Germinal center (tissue), 1 donor: ENCODE measurements around the gene DNAJC21.

Experiments
- DNase-seq: peaks from one replicate; pipeline ENCODE4 v3.0.0; 2012; ENCODE audit warnings: mixed read lengths, low spot score

Gene DNAJC21

DNA sequence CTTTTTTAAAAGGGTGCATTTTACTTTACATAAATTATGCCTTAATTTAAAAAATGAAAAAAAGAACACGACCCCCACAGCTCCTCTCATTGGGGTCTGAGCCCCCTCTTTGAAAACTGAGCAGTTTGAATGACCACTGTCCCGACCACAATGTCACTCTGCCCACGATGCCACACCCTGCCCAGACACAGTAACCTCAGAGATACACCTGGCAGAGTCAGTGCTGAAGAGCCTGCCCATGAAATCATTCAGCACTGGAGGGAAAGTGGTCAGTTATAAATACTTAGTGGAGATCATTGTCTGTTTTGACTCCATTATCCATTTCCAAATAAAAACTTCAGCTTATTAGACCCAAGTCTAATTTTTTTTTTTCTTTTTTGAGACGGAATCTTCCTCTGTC lies 49.3 kb downstream of the DNAJC21 start:
- no peak for DNase-seq

DNA sequence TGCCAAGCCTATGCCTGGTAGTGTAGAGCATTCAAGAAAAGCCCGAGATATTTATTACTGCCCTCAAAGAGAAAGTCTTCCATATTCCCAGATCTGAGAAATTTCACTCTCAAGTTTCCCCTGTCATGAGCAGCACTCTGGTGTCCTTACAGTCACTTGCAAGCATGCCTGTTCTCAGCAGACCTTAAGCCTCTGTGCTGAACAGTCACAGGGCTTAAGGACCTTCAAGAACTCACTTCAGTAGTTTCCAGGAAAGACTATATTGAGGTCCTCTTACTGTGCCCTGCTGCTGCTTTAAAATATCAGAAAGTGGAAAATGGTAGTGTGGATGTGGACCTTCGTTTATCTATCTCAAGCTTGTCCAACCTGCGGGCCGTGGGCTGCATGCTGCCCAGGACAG lies 53.5 kb downstream of the DNAJC21 start:
- no peak for DNase-seq

DNA sequence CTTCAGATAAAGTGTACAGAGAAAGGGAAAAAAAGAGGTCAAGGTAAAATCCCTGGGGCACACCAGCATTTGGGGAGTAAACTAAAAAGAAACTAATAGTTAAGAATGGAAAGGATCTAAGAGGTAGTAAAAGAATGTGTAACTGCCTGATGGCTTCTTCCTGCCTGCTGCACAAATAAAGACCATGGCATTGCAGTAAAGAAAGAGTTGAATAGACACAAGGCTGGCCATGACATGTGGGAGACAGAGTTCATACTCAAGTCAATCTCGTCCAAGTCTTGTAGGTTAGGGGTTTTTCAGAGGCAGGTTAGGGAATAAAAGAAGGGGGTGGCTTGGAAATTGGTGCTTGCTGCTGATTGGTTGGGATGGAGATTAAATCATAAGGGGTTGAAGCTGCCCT lies 57.6 kb downstream of the DNAJC21 start:
- no peak for DNase-seq

DNA sequence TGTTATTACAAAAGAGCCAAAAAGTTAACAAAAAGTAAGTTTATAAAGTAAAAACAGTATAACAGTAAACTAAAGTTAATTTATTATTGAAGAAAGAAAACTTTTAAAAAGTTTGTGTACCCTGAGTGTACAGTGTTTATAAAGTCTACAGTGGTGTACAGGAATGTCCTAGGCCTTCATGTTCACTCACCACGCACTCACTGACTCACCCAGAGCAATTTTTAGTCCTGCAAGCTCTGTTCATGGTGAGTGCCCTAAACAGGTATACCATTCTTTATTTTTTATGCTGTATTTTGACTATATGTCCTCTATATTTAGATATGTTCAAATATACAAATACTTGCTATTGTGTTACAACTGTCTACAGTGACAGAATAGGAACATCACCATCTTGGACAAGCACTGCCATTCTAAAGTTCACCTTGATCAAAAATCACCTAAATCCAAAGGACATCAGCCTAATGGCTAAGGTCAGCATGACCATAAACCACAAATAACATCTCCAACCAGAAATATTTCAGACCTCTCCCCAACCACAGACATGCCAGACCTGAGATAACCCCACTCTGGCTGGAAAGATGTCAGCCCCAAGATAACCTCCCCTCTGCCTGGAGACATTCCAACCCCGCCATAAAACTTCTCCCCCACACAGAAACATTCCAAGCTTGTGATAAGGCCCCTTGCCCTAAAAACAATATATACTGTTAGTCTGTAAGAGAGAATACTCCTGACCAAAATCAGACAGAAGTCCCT lies 62.3 kb downstream of the DNAJC21 start:
- DNase-seq = no peak

DNA sequence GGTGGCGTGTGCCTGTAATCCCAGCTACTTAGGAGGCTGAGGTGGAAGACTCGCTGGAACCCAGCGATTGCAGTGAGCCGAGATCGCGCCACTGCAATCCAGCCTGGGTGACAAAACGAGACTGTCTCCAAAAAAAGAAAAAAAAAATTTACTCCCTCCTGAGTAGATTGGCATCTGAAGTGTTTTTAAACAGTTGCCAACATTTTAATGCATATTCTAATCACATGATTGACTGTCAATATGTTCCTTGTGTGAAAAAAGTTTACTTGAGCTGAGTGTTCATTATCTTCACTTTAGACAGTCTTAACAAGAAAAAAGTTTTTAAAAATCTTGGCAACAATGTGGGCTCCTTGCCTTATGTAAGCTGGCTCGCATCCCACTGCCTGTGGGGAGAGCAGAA lies 64.6 kb downstream of the DNAJC21 start:
- no peak for DNase-seq

DNA sequence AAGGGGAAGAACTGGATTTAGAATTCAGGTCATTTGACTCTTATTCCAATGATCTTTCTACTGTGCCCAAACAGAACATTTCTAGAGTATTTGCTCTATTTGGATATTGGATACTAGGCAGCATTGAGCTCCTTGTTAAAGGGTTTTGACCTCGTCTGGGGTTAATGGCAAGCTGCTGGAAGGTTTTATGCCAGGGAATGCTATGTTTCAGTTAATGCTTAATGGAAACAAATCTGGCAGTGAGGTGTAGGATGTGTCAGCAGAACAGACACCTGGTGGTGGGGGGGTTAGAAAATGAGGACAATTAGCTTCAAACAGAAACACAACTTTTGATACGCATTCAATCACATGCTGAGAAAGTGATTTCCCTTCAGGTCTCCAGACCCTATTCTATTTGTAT lies 66.9 kb downstream of the DNAJC21 start:
- no peak for DNase-seq

DNA sequence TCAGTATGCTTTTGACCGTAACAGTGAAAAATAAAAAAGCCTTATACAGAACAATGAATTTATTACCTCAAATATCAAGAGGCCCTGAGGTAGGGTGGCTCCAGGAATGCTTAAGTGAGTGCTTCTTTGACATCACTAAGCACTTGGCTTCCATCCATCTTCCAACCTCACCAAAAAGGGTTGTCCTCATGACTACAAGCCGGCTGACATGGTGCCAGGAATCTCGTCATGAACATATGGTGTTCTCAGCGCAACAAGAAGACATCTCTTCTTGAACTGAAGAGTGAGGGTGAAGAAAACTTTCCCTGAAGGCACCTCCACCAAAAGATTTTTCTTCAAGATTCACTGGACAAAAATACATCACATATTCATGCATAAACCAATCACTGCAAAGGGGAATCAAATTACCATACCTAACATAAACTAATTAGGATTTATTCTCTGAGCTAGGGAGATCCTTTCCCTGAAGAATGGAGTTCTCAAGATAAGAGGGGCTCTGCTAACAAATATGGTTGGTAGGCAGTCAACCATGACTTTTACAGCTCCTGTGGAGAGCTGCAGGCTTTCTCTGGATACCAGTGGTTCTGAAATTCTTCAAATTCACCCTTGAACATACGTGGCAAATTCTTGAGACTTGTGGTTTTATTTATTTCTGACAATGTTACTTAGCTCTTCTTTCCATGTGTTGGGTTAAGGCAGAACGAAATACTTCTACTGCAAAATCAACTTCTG lies 68.9 kb downstream of the DNAJC21 start:
- DNase-seq = no peak

DNA sequence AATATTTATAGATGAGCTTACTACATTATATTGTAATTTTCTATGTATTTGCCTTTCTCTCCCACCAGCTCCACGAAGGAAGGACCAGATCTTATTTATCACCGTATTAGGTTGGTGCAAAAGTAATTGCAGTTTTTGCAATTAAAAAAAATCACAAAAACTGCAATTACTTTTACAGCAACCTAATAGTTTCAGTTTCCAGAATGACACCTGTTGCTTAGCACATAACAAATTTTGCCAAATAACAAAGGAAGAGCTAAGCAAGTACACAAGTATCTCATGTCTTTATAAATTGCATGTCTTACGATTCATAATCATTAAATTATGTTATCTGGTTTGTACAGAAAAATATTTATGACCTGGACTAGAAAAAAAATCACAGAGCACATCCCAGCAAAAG lies 72.5 kb downstream of the DNAJC21 start:
- no peak for DNase-seq

DNA sequence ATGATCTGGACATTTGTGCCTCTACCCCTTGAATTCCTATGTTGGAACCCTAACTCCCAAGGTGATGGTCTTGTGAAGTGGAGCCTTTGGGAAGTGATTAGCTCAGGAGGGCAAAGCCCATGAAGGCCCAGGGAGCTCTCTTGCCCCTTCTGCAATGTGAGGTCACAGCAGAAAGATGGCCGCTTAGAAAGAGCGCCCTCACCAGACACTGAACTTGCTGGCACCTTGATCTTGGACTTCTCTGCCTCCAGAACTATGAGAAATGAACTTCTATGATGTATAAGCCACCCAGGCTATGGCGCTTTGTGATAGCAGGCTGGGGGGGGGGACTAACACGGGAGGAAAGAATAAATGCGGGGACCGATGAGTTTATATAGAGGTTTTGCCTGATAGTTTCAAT lies 73.1 kb downstream of the DNAJC21 start:
- no peak for DNase-seq

DNA sequence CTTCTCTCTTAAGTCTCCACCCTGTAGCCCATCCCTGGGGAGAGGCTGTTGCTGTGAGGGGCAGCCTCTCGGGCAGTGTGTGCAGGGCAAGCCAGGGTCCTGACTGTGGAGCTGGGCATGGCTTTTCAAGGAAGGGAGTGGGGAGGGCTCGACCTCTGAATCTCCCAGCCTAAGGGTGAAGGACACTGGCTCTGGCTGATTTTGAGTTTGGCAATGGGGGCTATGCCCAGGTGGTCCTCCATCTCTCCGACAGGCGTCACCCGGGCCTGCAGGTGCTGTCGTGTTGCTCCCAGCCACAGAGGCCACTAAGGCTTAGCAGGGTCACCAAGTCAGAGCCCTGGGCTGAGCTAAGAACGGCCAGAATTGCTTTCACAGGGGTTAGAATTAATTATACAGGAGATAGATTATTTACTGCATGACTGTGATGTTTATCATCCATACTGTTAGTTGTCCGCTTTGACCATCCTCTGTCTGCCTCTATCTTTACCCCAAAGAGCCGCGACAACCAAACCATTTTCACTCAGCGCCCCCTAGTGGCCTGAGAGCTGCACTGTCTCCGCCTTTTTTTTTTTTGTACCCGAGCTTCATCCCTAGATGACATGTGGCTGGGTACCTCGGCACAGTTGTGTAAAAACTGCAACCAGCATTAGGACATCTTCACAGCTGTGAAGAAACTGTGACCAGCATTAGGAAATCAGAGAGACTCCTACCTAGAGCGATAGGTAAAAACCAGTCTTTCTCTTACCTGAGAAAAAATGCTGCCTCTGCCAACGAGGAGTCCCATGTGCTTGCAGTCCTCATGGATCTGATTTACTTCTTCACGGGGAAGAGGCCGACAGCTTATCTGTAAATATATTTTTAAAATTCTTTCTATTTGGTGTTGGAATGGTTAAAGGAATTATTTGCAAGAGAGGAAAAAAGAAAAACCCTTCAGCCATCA lies 73.9 kb downstream of the DNAJC21 start:
- peak; percentile 65 for DNase-seq

DNA sequence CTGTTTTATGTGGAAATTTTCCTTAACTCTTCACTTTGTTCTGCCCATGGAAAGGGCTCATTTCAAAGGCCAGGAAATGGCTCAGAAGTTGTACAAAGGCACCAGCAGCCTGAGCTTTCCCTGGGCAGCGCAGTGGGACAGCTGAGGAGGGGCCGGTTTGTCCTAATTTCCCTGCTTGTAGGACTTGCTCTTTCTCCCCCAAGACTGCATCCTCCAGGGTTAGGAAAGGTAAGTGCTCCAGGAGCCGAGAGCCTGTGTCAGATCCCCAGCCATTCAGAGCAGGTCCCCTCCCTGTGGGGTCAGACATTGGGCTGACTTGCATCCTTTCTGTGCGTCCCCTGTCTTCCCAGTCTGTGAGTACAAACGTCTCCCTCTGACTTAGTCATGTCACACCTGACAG lies 74.8 kb downstream of the DNAJC21 start:
- no peak for DNase-seq

DNA sequence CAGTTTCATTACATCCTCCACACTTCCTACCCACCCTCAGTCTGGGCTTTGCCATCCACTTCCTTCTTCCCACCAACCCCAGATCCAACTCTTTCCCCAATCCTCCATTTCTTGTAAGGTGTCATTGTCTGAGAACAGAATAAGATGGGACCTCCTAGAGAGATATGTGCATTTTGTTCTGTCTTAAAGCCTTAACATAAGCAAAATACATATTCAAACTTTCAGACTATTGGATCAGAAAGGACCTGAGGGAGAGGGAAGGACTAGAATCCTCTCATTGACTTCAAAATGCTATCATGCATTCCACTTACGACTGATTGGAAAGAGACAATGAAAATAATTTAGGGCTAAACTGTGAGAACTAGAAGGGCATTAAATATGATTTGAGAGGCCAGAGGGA lies 75.4 kb downstream of the DNAJC21 start:
- DNase-seq = no peak
